ENCODE data around the gene DLX3. TPM values are rescaled to one million over a fixed set of nuclear protein-coding genes. Genes with fewer than 3 reads are reported as not detected.

DLX3 gene
- polyA plus RNA-seq, 1 donor from 2014 or later = not detected

- Histone ChIP-seq H4K20me1 (ENCODE audit: insufficient read depth) (no peaks in the 10 kb centered on the region), H2AFZ (ENCODE audit: low read depth, low read length) (no peak overlapping the region), H3K4me3 (ENCODE audit: low read length) (no peak overlapping the region), H3K9ac (ENCODE audit: low read length) (no peak overlapping the region), H3K9me3 (ENCODE audit: low read length) (no peaks in the 10 kb centered on the region), H3K27me3 (ENCODE audit: insufficient read depth, low read depth, low read length) (no peaks in the 10 kb centered on the region), H3K36me3 (ENCODE audit: insufficient read depth, low read length) (no peaks in the 10 kb centered on the region), H3K79me2 (replicated peaks; ENCODE audit: insufficient read depth, low read length) (no peaks in the 10 kb centered on the region), H3K9me2 (ENCODE audit: insufficient read depth, low read length) (no peaks in the 10 kb centered on the region), H3K27ac (ENCODE audit: low read length) (no peak overlapping the region), H3K4me2 (ENCODE audit: low read length) (no peak overlapping the region), H3F3A (ENCODE audit: insufficient read depth, low read length, poor library complexity, severe bottlenecking) (no peaks in the 10 kb centered on the region)
- no peak for TF ChIP-seq RAD21 (conservative IDR thresholded peaks at IDR 0.05)
- no peak for TF ChIP-seq EP300 (conservative IDR thresholded peaks at IDR 0.05; ENCODE audit: poor library complexity, severe bottlenecking)
- TF ChIP-seq EZH2 (IDR thresholded peaks at IDR 0.05; ENCODE audit: borderline replicate concordance, insufficient read depth, low read length, poor library complexity, severe bottlenecking) = no peak
- no peak for TF ChIP-seq MXI1 (conservative IDR thresholded peaks at IDR 0.05; ENCODE audit: poor library complexity, severe bottlenecking)
- TF ChIP-seq REST (IDR thresholded peaks at IDR 0.05; ENCODE audit: borderline replicate concordance) = no peak
- TF ChIP-seq POLR2AphosphoS5 (IDR thresholded peaks at IDR 0.05) = no peak
- TF ChIP-seq TAF1 (IDR thresholded peaks at IDR 0.05; ENCODE audit: low read depth) = no peak
- no peak for TF ChIP-seq CTCF (IDR thresholded peaks at IDR 0.05; ENCODE audit: poor library complexity, severe bottlenecking)
- TF ChIP-seq SMC3 (conservative IDR thresholded peaks at IDR 0.05; ENCODE audit: poor library complexity) = no peak
Observed at GRCh38 chr17:49955157-49955556, 39.9 kb downstream of the DLX3 start.

GRCh38 chr17:49952912-49953497, 42.0 kb downstream of the DLX3 start:
- Histone ChIP-seq H3F3A (ENCODE audit: insufficient read depth, low read length, poor library complexity, severe bottlenecking) (no peaks in the 10 kb centered on the region), H3K27ac (ENCODE audit: low read length) (no peak overlapping the region), H3K9me3 (ENCODE audit: low read length) (no peaks in the 10 kb centered on the region), H3K4me2 (ENCODE audit: low read length) (no peak overlapping the region), H3K9ac (ENCODE audit: low read length) (no peak overlapping the region), H4K20me1 (ENCODE audit: insufficient read depth) (no peaks in the 10 kb centered on the region), H3K79me2 (replicated peaks; ENCODE audit: insufficient read depth, low read length) (no peaks in the 10 kb centered on the region), H3K27me3 (ENCODE audit: insufficient read depth, low read depth, low read length) (no peaks in the 10 kb centered on the region), H3K9me2 (ENCODE audit: insufficient read depth, low read length) (no peaks in the 10 kb centered on the region), H3K36me3 (ENCODE audit: insufficient read depth, low read length) (no peaks in the 10 kb centered on the region), H2AFZ (ENCODE audit: low read depth, low read length) (no peak overlapping the region), H3K4me3 (ENCODE audit: low read length) (no peak overlapping the region)
- no peak for TF ChIP-seq REST (IDR thresholded peaks at IDR 0.05; ENCODE audit: borderline replicate concordance)
- TF ChIP-seq CTCF (IDR thresholded peaks at IDR 0.05; ENCODE audit: poor library complexity, severe bottlenecking) = no peak
- no peak for TF ChIP-seq SMC3 (conservative IDR thresholded peaks at IDR 0.05; ENCODE audit: poor library complexity)
- no peak for TF ChIP-seq EZH2 (IDR thresholded peaks at IDR 0.05; ENCODE audit: borderline replicate concordance, insufficient read depth, low read length, poor library complexity, severe bottlenecking)

Data from neural cell (in vitro differentiated cells).